Activated CD8-positive, alpha-beta T cell treated with anti-CD3 and anti-CD28 coated beads for 36 hours (primary cell): ENCODE results near the gene MARCHF9. TPM values are rescaled to one million over a fixed set of nuclear protein-coding genes. Genes with fewer than 3 reads are reported as not detected.

Source experiments
- ATAC-seq: fragments of 200-7000 bp; cut with Tn5 transposase; one replicate; pipeline ENCODE4 v1.10.0; 2021; ENCODE audit warnings: mild to moderate bottlenecking, moderate library complexity
- CTCF ChIA-PET: fragments of 350-600 bp; sonication (Branson Sonifier 250); formaldehyde crosslinking; loops from one replicate; lab custom pipeline; 2021; ENCODE audit warnings: antibody characterized with exemption; lab: Charles Lee
- POLR2A ChIA-PET: fragments of 350-600 bp; sonication (Branson Sonifier 250); formaldehyde crosslinking; loops from one replicate; lab custom pipeline; 2021; ENCODE audit warnings: antibody characterized with exemption; lab: Charles Lee
- DNase-seq: peaks from one replicate; pipeline ENCODE4 v3.0.0-alpha.2; 2020
- H3K27ac Mint-ChIP-seq: one replicate; pipeline ENCODE4 v1.8.0; 2021; ENCODE audit warnings: mild to moderate bottlenecking, mixed read lengths
- H3K27me3 Mint-ChIP-seq: one replicate; pipeline ENCODE4 v1.8.0; 2021; ENCODE audit warnings: mixed read lengths
- H3K36me3 Mint-ChIP-seq: one replicate; pipeline ENCODE4 v1.8.0; 2021; ENCODE audit warnings: low read depth, mixed read lengths
- H3K4me1 Mint-ChIP-seq: one replicate; pipeline ENCODE4 v1.8.0; 2021; ENCODE audit warnings: low read depth, mixed read lengths
- H3K4me3 Mint-ChIP-seq: one replicate; pipeline ENCODE4 v1.8.0; 2021; ENCODE audit warnings: mild to moderate bottlenecking, moderate library complexity, mixed read lengths
- H3K9me3 Mint-ChIP-seq: one replicate; pipeline ENCODE4 v1.8.0; 2021; ENCODE audit warnings: mixed read lengths
- intact Hi-C: fragments of 100-400 bp; cut with micrococcal nuclease; formaldehyde crosslinking; loops from one replicate; pipeline ENCODE4 v1.10.0; 2022
- total RNA-seq, 2 experiments: library from RNA; stranded (reverse); gene quantifications; one replicate each; pipeline ENCODE4 v1.2.3, GENCODE V29; 2021
- TF ChIP-seq, protein P1 (sequence below): fragments of 200-600 bp; IDR thresholded peaks from one replicate; pipeline ENCODE4 v1.8.0; 2022; ENCODE audit warnings: antibody characterized with exemption, mild to moderate bottlenecking

Gene MARCHF9
- total RNA-seq, 2 experiments from 2014 or later, result 23.4 to 24.3 TPM

DNA sequence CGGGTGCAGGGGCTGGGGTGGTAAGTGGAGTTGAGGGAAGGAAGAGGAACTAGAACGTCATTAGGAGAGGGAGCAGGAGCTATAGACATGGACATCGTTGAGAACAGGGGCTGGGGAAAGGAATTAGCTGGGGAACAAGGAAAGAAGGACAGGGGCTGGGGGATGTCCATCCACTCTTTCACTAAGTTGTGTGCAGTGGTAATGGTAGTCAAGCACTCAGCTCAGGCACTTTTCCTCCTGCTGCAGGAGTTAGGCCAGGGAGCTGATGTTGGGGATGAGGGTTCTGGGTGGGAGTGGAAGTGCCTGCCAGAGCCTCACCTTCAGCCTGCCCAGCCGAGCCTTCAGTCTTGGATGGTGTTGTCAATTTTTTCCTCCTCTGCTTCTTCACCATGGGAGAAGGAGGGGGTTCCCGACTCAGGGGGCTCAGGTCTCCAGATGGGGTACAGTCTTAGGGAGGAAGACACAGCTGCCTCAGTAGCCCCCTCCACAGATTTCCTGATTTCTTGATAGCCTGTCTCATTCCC is 25.5 kb upstream of the MARCHF9 start:
- Mint-ChIP-seq H3K4me1 (peaks cover 6% of the 10 kb centered on the region), H3K9me3 (no peaks in the 10 kb centered on the region), H3K27me3 (no peaks in the 10 kb centered on the region), H3K36me3 (peaks cover 33% of the 10 kb centered on the region), H3K4me3 (no peak overlapping the region), H3K27ac (peak overlapping the region; percentile 12)
- DNase-seq (no peak), ATAC-seq (no peak)
- ChIA-PET POLR2A (interaction anchor here (0.6 to 1.6 kb wide), 2 partner anchors 11 to 198 kb away, joined by 3 to 4 read pairs; no protein-coding TSS in a partner anchor), CTCF (interaction anchor here (1.2 kb wide), 1 partner anchor 146 kb away, joined by 3 read pairs; no protein-coding TSS in a partner anchor)
- intact Hi-C loops, result no loop called here
- TF ChIP-seq, protein P1, sequence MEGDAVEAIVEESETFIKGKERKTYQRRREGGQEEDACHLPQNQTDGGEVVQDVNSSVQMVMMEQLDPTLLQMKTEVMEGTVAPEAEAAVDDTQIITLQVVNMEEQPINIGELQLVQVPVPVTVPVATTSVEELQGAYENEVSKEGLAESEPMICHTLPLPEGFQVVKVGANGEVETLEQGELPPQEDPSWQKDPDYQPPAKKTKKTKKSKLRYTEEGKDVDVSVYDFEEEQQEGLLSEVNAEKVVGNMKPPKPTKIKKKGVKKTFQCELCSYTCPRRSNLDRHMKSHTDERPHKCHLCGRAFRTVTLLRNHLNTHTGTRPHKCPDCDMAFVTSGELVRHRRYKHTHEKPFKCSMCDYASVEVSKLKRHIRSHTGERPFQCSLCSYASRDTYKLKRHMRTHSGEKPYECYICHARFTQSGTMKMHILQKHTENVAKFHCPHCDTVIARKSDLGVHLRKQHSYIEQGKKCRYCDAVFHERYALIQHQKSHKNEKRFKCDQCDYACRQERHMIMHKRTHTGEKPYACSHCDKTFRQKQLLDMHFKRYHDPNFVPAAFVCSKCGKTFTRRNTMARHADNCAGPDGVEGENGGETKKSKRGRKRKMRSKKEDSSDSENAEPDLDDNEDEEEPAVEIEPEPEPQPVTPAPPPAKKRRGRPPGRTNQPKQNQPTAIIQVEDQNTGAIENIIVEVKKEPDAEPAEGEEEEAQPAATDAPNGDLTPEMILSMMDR, result no peak

DNA sequence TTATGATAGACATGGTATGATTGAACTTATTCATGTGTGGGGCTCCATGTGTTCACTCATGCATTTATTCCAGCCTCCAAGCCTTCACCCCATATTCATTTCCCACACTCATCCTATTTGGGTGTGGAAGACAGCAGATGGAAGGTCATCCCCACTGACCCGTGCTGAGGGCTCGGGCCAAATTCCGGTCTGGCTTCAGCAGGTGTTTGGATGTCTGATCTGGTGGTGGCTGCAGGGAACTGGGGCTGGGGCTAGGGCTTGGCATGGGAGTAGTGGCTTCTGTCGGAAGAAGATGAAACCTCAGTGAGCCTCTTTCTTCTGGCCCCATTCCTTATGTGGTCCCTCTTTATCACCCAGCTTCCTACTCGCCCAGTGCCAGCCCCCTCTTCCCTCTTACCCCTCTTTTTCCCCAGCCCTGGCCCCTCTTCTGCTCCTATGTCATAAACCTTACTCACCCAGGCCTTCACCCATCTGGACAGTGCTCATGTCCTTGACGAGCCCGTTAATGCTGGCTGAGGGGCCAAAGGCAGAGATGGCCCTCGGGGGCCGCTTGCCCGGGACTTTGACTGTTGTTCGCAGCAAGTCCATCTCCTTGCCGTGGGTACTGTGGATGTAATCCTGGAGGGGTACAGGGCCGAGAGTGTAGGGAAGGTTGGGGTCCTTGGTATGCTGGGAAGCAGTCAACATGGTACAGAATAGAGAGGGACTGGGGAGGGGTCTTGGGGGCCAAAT is 24.4 kb upstream of the MARCHF9 start:
- intact Hi-C loops, result no loop called here
- peaks cover 3% of the 10 kb centered on the region for H3K4me1 Mint-ChIP-seq
- H3K4me3 Mint-ChIP-seq, result no peak overlapping the region
- TF ChIP-seq, protein P1, result no peak
- ATAC-seq, result no peak
- H3K27ac Mint-ChIP-seq, result no peak overlapping the region
- H3K9me3 Mint-ChIP-seq, result no peaks in the 10 kb centered on the region
- no peaks in the 10 kb centered on the region for H3K27me3 Mint-ChIP-seq
- H3K36me3 Mint-ChIP-seq, result peaks cover 33% of the 10 kb centered on the region
- POLR2A ChIA-PET, result interaction anchor here (0.6 to 1.3 kb wide), 3 partner anchors 11 to 199 kb away, joined by 3 to 6 read pairs (median 4); no protein-coding TSS in a partner anchor
- no peak for DNase-seq
- CTCF ChIA-PET, result no interaction called here

DNA sequence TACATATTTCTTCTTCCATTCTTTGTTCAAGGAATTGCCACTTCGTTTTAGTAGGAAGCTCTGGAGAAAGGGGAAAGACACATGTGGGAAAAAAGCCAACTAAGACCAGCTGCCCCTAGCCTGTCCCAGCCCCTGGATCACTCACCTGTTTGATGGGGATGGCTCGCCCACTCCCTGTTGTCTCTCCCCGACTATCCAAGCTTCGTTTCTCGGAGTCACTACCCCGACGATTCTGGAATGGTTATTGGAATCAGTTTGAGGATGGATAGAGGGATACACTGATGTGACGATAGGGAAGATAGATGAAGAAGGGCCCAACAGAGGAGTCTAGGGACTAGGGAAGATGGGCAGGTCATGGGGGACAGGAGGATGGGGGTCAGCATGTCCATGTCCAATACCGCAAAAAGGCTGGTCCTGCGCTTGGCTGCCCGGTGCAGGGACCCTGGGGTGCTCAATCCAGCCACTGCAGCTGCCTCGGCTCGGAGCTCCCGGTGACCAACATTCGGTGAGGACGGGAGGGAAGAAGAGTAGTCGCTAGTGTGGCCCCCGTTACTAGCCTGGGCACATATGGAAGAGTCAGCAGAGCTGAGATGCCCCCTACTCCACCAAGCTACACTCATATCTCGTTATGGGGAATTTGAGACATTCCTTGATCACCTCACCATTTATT is 23.4 kb upstream of the MARCHF9 start:
- intact Hi-C loops, result no loop called here
- Mint-ChIP-seq H3K4me3 (no peak overlapping the region), H3K4me1 (peaks cover 4% of the 10 kb centered on the region), H3K9me3 (no peaks in the 10 kb centered on the region), H3K27ac (no peak overlapping the region), H3K36me3 (peaks cover 33% of the 10 kb centered on the region), H3K27me3 (no peaks in the 10 kb centered on the region)
- POLR2A ChIA-PET, result interaction anchor here (0.8 to 1.4 kb wide), 3 partner anchors 10 to 13 kb away, joined by 4 to 6 read pairs (median 6); partner anchors contain the start of gene TSPAN31
- CTCF ChIA-PET, result interaction anchor here (2.8 kb wide), 1 partner anchor 10 kb away, joined by 8 read pairs; no protein-coding TSS in a partner anchor
- ATAC-seq (no peak), DNase-seq (no peak)
- TF ChIP-seq, protein P1, result no peak

DNA sequence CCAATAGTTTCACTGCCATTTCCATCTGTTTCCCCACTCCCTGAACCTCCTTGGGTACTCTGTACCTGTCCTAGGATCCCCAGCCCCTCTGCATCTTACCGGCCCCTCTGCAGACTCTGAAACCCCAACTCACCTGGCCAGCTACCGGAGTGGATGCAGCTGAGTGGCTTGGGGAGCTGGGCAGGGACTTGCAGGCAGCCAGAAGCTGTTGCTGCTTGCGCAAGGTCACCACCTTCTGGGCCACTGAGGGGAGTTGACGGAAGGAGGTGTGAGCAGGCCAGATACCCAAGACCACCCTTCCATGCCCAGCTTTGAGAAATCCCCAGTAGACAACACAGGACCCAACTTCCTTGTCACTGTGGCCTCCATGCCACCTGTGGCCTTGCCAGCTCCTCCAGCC is 22.6 kb upstream of the MARCHF9 start:
- no peak for ATAC-seq
- no peak for DNase-seq
- Mint-ChIP-seq H3K27me3 (no peaks in the 10 kb centered on the region), H3K4me1 (peaks cover 7% of the 10 kb centered on the region), H3K27ac (peak overlapping the region; percentile 56), H3K36me3 (peaks cover 33% of the 10 kb centered on the region), H3K9me3 (no peaks in the 10 kb centered on the region), H3K4me3 (no peak overlapping the region)
- POLR2A ChIA-PET, result interaction anchor here (1.2 to 1.4 kb wide), 2 partner anchors 9 to 13 kb away, joined by 3 to 6 read pairs; partner anchors contain the start of gene TSPAN31
- TF ChIP-seq, protein P1, result no peak
- intact Hi-C loops, result no loop called here
- CTCF ChIA-PET, result interaction anchor here (0.7 to 2.8 kb wide), 4 partner anchors 9 to 149 kb away, joined by 3 to 8 read pairs (median 3); no protein-coding TSS in a partner anchor
